Mammary epithelial cell (primary cell): ENCODE measurements around the gene ACSL3.

ENCODE experiments used
- CTCF ChIP-seq, 2 donors: IDR thresholded peaks in 1 of 2; conservative IDR thresholded peaks in 1 of 2; 2 replicates each; pipeline ENCODE4 v1.5.1; 2011 to 2012; ENCODE audit warnings: inconsistent platforms in 2 of 2, low read length in 2 of 2, mild to moderate bottlenecking in 2 of 2, control low read depth in 1 of 2, low read depth in 1 of 2; ENCODE audit not compliant: insufficient read depth in 1 of 2; ENCODE audit errors: extremely low read depth in 1 of 2
- EZH2 ChIP-seq: IDR thresholded peaks from 2 replicates; pipeline ENCODE4 v1.6.1; 2012; ENCODE audit warnings: low read length, inconsistent platforms, borderline replicate concordance

- no peak for TF ChIP-seq CTCF (conservative IDR thresholded peaks at IDR 0.05 in 1 of 2, IDR thresholded peaks at IDR 0.05 in 1 of 2; ENCODE audit: extremely low read depth in 1 of 2, insufficient read depth in 1 of 2, low read depth in 1 of 2, low read length in 2 of 2)
- no peak for TF ChIP-seq EZH2
Observed at GRCh38 chr2:222865301-222865700, 4.5 kb downstream of the ACSL3 start.
